ENCODE measurements around the gene OSBP2. TPM values are rescaled to one million over a fixed set of nuclear protein-coding genes. Genes with fewer than 3 reads are reported as not detected.

Gene OSBP2
- total and polyA plus RNA-seq, 4 donors: 1.1 to 12.3 (median 2.6) TPM

DNA sequence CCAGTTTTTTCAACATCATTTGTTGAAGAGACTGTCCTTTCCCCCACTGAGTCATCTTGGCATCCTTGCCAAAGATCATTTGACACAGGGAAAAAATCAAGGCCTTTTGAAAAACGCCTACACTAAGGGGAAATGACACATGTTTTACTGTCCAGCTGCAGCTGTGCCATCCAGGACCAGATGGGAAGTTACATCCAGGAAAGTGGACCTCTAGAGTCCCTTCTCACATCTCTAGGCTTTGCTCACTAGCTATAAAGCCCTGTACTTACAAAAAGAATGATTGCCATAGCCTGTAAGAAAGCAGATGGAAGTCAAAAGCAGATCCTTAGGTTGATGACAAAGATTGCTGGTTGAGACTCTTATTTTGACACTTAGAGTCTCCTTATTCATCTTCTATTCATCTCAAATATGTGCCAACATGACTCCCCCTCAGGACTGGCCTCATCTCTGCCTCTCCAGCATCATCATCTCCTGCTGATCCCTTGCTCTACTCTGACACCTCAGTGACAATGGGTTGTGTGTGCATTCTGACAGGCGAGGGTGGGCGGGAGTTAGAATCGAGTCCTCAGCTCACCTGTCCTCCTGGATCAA lies 22.8 kb downstream of the OSBP2 start:
- H3K36me3 ChIP-seq (ENCODE audit: control insufficient read depth in 4 of 4, insufficient read depth in 4 of 4, low read length in 4 of 4): no peaks in the 10 kb centered on the region
- H3K4me3 ChIP-seq: no peak overlapping the region
- no peaks in the 10 kb centered on the region for H3K9me3 ChIP-seq (ENCODE audit: control insufficient read depth in 4 of 4, insufficient read depth in 3 of 4, low read length in 3 of 4)
- no peak overlapping the region for H3K9ac ChIP-seq (ENCODE audit: insufficient read depth in 1 of 2, low read length in 2 of 2)
- TF ChIP-seq, protein P1, sequence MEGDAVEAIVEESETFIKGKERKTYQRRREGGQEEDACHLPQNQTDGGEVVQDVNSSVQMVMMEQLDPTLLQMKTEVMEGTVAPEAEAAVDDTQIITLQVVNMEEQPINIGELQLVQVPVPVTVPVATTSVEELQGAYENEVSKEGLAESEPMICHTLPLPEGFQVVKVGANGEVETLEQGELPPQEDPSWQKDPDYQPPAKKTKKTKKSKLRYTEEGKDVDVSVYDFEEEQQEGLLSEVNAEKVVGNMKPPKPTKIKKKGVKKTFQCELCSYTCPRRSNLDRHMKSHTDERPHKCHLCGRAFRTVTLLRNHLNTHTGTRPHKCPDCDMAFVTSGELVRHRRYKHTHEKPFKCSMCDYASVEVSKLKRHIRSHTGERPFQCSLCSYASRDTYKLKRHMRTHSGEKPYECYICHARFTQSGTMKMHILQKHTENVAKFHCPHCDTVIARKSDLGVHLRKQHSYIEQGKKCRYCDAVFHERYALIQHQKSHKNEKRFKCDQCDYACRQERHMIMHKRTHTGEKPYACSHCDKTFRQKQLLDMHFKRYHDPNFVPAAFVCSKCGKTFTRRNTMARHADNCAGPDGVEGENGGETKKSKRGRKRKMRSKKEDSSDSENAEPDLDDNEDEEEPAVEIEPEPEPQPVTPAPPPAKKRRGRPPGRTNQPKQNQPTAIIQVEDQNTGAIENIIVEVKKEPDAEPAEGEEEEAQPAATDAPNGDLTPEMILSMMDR (IDR thresholded peaks at IDR 0.05; ENCODE audit: control extremely low read depth, extremely low read depth): no peak
- 75 to 78% methylated on average over 4 of the region's 4 CpGs for WGBS, 2 donors
- H3K4me1 ChIP-seq (ENCODE audit: control insufficient read depth in 5 of 5, insufficient read depth in 5 of 5, low read length in 5 of 5): peaks cover 0 to 1% (median 0%) of the 10 kb centered on the region in 5 donors
- H3K27me3 ChIP-seq (ENCODE audit: control insufficient read depth in 3 of 3, insufficient read depth in 3 of 3, low read length in 2 of 3): no peaks in the 10 kb centered on the region
- H3K27ac ChIP-seq (ENCODE audit: low read depth in 1 of 2, low read length in 1 of 2): no peak overlapping the region
- peak in 1 of 3 donors; percentile 9 for DNase-seq
- peak; percentile 34 for ATAC-seq (ENCODE audit: insufficient read depth, low FRiP score)

DNA sequence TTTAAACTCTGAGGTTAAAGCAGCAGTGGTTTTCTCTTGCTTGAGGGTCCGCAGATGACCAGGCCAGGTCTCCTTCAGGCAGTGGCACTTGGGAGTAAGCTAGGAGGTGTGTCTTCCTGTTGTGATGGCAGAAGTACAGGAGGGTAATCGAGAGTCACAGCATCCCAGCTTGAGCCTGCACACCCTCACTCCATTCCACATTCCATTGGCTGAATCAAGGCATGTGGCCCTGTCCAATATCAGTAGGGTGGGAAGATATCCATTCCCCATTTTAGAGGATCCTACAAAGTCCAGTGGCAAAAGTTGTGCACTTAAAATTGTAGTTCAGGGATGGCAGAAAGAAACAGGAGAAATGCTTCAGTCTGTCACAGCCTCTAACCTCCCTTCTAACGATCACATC lies 23.3 kb downstream of the OSBP2 start:
- H3K9ac ChIP-seq (ENCODE audit: insufficient read depth in 1 of 2, low read length in 2 of 2): no peak overlapping the region
- H3K4me3 ChIP-seq: no peak overlapping the region
- H3K4me1 ChIP-seq (ENCODE audit: control insufficient read depth in 5 of 5, insufficient read depth in 5 of 5, low read length in 5 of 5): peaks cover 0 to 1% (median 0%) of the 10 kb centered on the region in 5 donors
- no peaks in the 10 kb centered on the region for H3K36me3 ChIP-seq (ENCODE audit: control insufficient read depth in 4 of 4, insufficient read depth in 4 of 4, low read length in 4 of 4)
- no peaks in the 10 kb centered on the region for H3K9me3 ChIP-seq (ENCODE audit: control insufficient read depth in 4 of 4, insufficient read depth in 3 of 4, low read length in 3 of 4)
- TF ChIP-seq, protein P1 (IDR thresholded peaks at IDR 0.05; ENCODE audit: control extremely low read depth, extremely low read depth): no peak
- H3K27me3 ChIP-seq (ENCODE audit: control insufficient read depth in 3 of 3, insufficient read depth in 3 of 3, low read length in 2 of 3): no peaks in the 10 kb centered on the region
- DNase-seq (no peak), ATAC-seq (ENCODE audit: insufficient read depth, low FRiP score) (no peak)
- 88 to 92% methylated on average over 3 of the region's 3 CpGs for WGBS, 2 donors
- no peak overlapping the region for H3K27ac ChIP-seq (ENCODE audit: low read depth in 1 of 2, low read length in 1 of 2)

DNA sequence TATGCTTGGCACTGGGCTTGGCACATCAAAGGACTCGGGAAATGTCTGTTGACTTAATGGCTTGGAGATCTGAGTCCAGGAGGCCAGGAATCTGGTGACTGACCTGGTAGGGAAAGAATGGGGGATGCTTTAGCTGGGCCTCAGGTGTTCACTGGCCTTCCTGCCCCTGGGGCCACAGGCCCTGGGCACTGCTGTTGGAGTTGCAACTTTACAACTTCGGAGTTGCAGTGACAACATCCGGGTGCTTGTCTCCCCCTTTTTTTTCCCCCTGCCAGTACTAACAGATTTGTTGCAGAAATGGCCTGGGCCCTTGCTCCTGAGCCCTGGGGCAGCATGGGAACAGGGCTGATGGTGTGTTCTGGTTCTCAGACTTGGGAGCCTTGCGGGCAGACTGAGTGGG lies 23.8 kb downstream of the OSBP2 start:
- H3K9me3 ChIP-seq (ENCODE audit: control insufficient read depth in 4 of 4, insufficient read depth in 3 of 4, low read length in 3 of 4): no peaks in the 10 kb centered on the region
- no peaks in the 10 kb centered on the region for H3K36me3 ChIP-seq (ENCODE audit: control insufficient read depth in 4 of 4, insufficient read depth in 4 of 4, low read length in 4 of 4)
- TF ChIP-seq, protein P1 (IDR thresholded peaks at IDR 0.05; ENCODE audit: control extremely low read depth, extremely low read depth): no peak
- DNase-seq: peak in 2 of 3 donors; percentile 9 to 15
- peaks cover 0 to 1% (median 0%) of the 10 kb centered on the region in 5 donors for H3K4me1 ChIP-seq (ENCODE audit: control insufficient read depth in 5 of 5, insufficient read depth in 5 of 5, low read length in 5 of 5)
- H3K4me3 ChIP-seq: no peak overlapping the region
- peak; percentile 27 for ATAC-seq (ENCODE audit: insufficient read depth, low FRiP score)
- H3K9ac ChIP-seq (ENCODE audit: insufficient read depth in 1 of 2, low read length in 2 of 2): no peak overlapping the region
- 87 to 93% methylated on average over 4 of the region's 4 CpGs for WGBS, 2 donors
- H3K27me3 ChIP-seq (ENCODE audit: control insufficient read depth in 3 of 3, insufficient read depth in 3 of 3, low read length in 2 of 3): no peaks in the 10 kb centered on the region
- H3K27ac ChIP-seq (ENCODE audit: low read depth in 1 of 2, low read length in 1 of 2): no peak overlapping the region

DNA sequence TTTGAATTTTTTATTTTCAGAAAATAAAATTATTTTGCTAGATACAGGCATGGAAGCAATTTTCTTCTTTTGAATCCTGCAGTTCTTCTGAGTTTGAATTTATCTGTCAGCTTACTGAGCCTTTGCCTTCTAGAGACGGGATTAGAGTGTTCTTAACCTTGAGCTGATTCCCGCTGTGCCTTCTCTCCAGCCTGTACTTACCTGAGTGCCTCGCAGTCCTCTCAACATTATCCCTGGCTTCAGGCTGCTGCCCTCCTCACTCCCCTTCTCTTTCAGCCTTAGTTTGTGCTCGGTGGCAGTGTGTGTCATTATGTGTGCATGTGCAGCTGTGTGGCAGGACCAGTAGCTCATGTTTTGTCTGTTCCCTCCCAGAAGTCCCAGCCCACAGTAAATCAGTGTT lies 24.3 kb downstream of the OSBP2 start:
- TF ChIP-seq, protein P1 (IDR thresholded peaks at IDR 0.05; ENCODE audit: control extremely low read depth, extremely low read depth): no peak
- Histone ChIP-seq H3K9me3 (ENCODE audit: control insufficient read depth in 4 of 4, insufficient read depth in 3 of 4, low read length in 3 of 4) (no peaks in the 10 kb centered on the region), H3K9ac (ENCODE audit: insufficient read depth in 1 of 2, low read length in 2 of 2) (no peak overlapping the region), H3K4me3 (no peak overlapping the region), H3K4me1 (ENCODE audit: control insufficient read depth in 5 of 5, insufficient read depth in 5 of 5, low read length in 5 of 5) (peaks cover 0 to 1% (median 0%) of the 10 kb centered on the region in 5 donors), H3K27me3 (ENCODE audit: control insufficient read depth in 3 of 3, insufficient read depth in 3 of 3, low read length in 2 of 3) (no peaks in the 10 kb centered on the region), H3K36me3 (ENCODE audit: control insufficient read depth in 4 of 4, insufficient read depth in 4 of 4, low read length in 4 of 4) (no peaks in the 10 kb centered on the region), H3K27ac (ENCODE audit: low read depth in 1 of 2, low read length in 1 of 2) (no peak overlapping the region)
- ATAC-seq (ENCODE audit: insufficient read depth, low FRiP score) (no peak), DNase-seq (no peak)
- 88 to 93% methylated on average over 4 of the region's 4 CpGs for WGBS, 2 donors

All from lung (tissue), 12 donors.